GM12878 (cell line): ENCODE measurements around the gene NQO1. TPM values are rescaled to one million over a fixed set of nuclear protein-coding genes. Genes with fewer than 3 reads are reported as not detected.
A peak's percentile ranks its signal among the peaks of the same experiment; 100 is the strongest.

Experiments
- ATAC-seq: fragments of 200-7000 bp; cut with Tn5 transposase; 3 replicates; pipeline ENCODE4 v1.9.1; 2020; ENCODE audit warnings: mild to moderate bottlenecking, moderate library complexity
- BruUV-seq: library from RNA; stranded (reverse); fragments of 400-500 nt; replicated peaks from 2 replicates; lab custom pipeline; 2021; lab: Mats Ljungman, UMichigan
- CTCF ChIA-PET: fragments of 300-600 bp; sonication (Branson Sonifier 250); formaldehyde crosslinking; extraction: SDS; loops from one replicate; lab custom pipeline; 2021; ENCODE audit warnings: inconsistent platforms; lab: Yijun Ruan, JAX
- POLR2A ChIA-PET: fragments of 350-600 bp; formaldehyde crosslinking; extraction: SDS; loops from one replicate; lab custom pipeline; 2021; ENCODE audit warnings: inconsistent platforms; lab: Charles Lee
- RAD21 ChIA-PET: fragments of 300-600 bp; sonication (Branson Sonifier 250); formaldehyde crosslinking; loops from one replicate; lab custom pipeline; 2023; ENCODE audit warnings: antibody characterized with exemption; ENCODE audit not compliant: unreplicated experiment; lab: Charles Lee
- SMC1A ChIA-PET: fragments of 300-600 bp; sonication (Branson Sonifier 250); formaldehyde crosslinking; loops from one replicate; lab custom pipeline; 2023; ENCODE audit not compliant: unreplicated experiment, uncharacterized antibody; lab: Charles Lee
- DNase-seq: peaks from one replicate; pipeline ENCODE4 v3.0.0-alpha.2; 2011; ENCODE audit warnings: low read depth, low spot score
- FAIRE-seq: peaks from 3 replicates; lab custom pipeline; 2011; peaks lifted over from hg19 to GRCh38; lab: Jason Lieb, UNC
- H2AFZ ChIP-seq: 2 replicates; pipeline ENCODE4 v1.6.0; 2011; ENCODE audit warnings: low read depth, low read length, control low read depth; ENCODE audit not compliant: control insufficient read depth
- H3K27ac ChIP-seq: 2 replicates; pipeline ENCODE4 v1.5.1; 2011; ENCODE audit warnings: control low read depth; ENCODE audit not compliant: control insufficient read depth, insufficient read depth
- H3K27me3 ChIP-seq, 2 experiments: replicated peaks in 1 of 2; 2 replicates each; pipeline versions ENCODE4 v1.6.0 to v1.6.1; 2011; ENCODE audit warnings: low read length in 1 of 2; ENCODE audit not compliant: control insufficient read depth in 2 of 2, insufficient read depth in 2 of 2
- H3K36me3 ChIP-seq, 2 experiments: 2 replicates each; pipeline ENCODE4 v1.5.1; 2011; ENCODE audit warnings: low read length in 1 of 2; ENCODE audit not compliant: control insufficient read depth in 2 of 2, insufficient read depth in 2 of 2
- H3K4me1 ChIP-seq: 2 replicates; pipeline ENCODE4 v1.6.1; 2011; ENCODE audit warnings: mild to moderate bottlenecking, low read length, moderate library complexity, mixed read lengths; ENCODE audit not compliant: control insufficient read depth, insufficient read depth
- H3K4me2 ChIP-seq: 2 replicates; pipeline ENCODE4 v1.6.0; 2011; ENCODE audit warnings: control low read depth; ENCODE audit not compliant: control insufficient read depth, insufficient read depth
- H3K4me3 ChIP-seq: fragments of 200-600 bp; sonication (generic); 2 replicates; pipeline ENCODE4 v1.5.1; 2016
- H3K79me2 ChIP-seq: 2 replicates; pipeline ENCODE4 v1.6.0; 2011; ENCODE audit warnings: low read length; ENCODE audit not compliant: control insufficient read depth, insufficient read depth
- H3K9ac ChIP-seq: 2 replicates; pipeline ENCODE4 v1.8.0; 2011; ENCODE audit warnings: low read length, control low read depth, mixed read lengths; ENCODE audit not compliant: control insufficient read depth, insufficient read depth
- H3K9me3 ChIP-seq: replicated peaks from 3 replicates; pipeline ENCODE4 v1.5.1; 2011; ENCODE audit warnings: mild to moderate bottlenecking, low read length; ENCODE audit not compliant: control insufficient read depth, insufficient read depth
- H4K20me1 ChIP-seq: 2 replicates; pipeline ENCODE4 v1.6.0; 2011; ENCODE audit not compliant: control insufficient read depth, insufficient read depth
- CREB1 ChIP-seq: IDR thresholded peaks from 2 replicates; pipeline ENCODE4 v1.6.1; 2012; ENCODE audit warnings: low read depth, mild to moderate bottlenecking, inconsistent platforms
- FOXK2 ChIP-seq: fragments of 450-650 bp; IDR thresholded peaks from 2 replicates; pipeline ENCODE4 v1.6.1; 2017; ENCODE audit warnings: mild to moderate bottlenecking, moderate library complexity
- HSF1 ChIP-seq: fragments of 150-350 bp; IDR thresholded peaks from 2 replicates; pipeline ENCODE4 v1.6.1; 2014; ENCODE audit warnings: mild to moderate bottlenecking, low read depth, low read length
- MTA3 ChIP-seq: IDR thresholded peaks from 2 replicates; pipeline ENCODE4 v1.6.1; 2012; ENCODE audit warnings: low read length, inconsistent platforms, borderline replicate concordance
- PRDM15 ChIP-seq: fragments of 450-650 bp; formaldehyde crosslinking; IDR thresholded peaks from 2 replicates; pipeline ENCODE4 v1.4.0; 2020; ENCODE audit warnings: mild to moderate bottlenecking, moderate library complexity
- WGBS: methylation state at CpG from one replicate; pipeline ENCODE4 v1.1.6; 2016; ENCODE audit warnings: low lambda C conversion rate; ENCODE audit not compliant: insufficient replicate concordance, insufficient coverage; ENCODE audit errors: missing lambda C conversion rate; 5-methylcytosine and 5-hydroxymethylcytosine counted together
- in situ Hi-C: fragments of 300-500 bp; cut with MboI; formaldehyde crosslinking; loops from 9 replicates; pipeline ENCODE4 v1.14.3; 2018; ENCODE audit warnings: mixed read lengths
- intact Hi-C: fragments of 100-400 bp; cut with micrococcal nuclease; formaldehyde crosslinking; loops from one replicate; pipeline ENCODE4 v1.14.2; 2022; ENCODE audit not compliant: unreplicated experiment
- polyA plus RNA-seq, 11 experiments: library from polyadenylated mRNA; depleted of rRNA in 4 of 11; unstranded in 6 of 11; stranded (reverse) in 5 of 11; fragments of >200 nt; fragmentation: Nextera tagmentation in 4 of 11; fragmentation: Illumina TruSeq in 1 of 11; extraction: Ambion mirVana in 4 of 11; extraction: Trizol in 1 of 11; gene quantifications; 1 replicate in 1 of 11; 2 replicates in 10 of 11; pipeline versions ENCODE4 v1.2.1 to v1.2.3, GENCODE V29; 2011 to 2016; ENCODE audit warnings: inconsistent platforms in 2 of 11, missing spikeins in 2 of 11, low read depth in 1 of 11
- total RNA-seq, 4 experiments: library from RNA; depleted of rRNA in 3 of 4; stranded (reverse); fragments of >200 nt in 3 of 4; fragmentation: Illumina TruSeq in 1 of 4; extraction: Trizol in 1 of 4; gene quantifications; 2 replicates each; pipeline versions ENCODE4 v1.2.1 to v1.2.3, GENCODE V29; 2013 to 2021
- TF ChIP-seq, protein P1 (sequence below), 3 experiments: IDR thresholded peaks in 2 of 3; conservative IDR thresholded peaks in 1 of 3; 2 replicates each; pipeline ENCODE4 v1.5.1; 2011; ENCODE audit warnings: low read depth in 3 of 3, low read length in 3 of 3, mild to moderate bottlenecking in 3 of 3, control low read depth in 2 of 3, moderate library complexity in 2 of 3, inconsistent platforms in 1 of 3, mixed read lengths in 1 of 3; ENCODE audit not compliant: control insufficient read depth in 2 of 3, insufficient read depth in 1 of 3; ENCODE audit errors: extremely low read depth in 1 of 3
- TF ChIP-seq, protein P2 (sequence below): fragments of 450-650 bp; IDR thresholded peaks from 2 replicates; pipeline ENCODE4 v1.6.1; 2017; ENCODE audit warnings: low read depth, mild to moderate bottlenecking, moderate library complexity

Gene NQO1
- total and polyA plus RNA-seq, 10 of the 15 experiments (the other 5 are each of a cell fraction or from before 2014, with no cell fraction given), result 24.6 to 84.9 (median 34.6) TPM

DNA sequence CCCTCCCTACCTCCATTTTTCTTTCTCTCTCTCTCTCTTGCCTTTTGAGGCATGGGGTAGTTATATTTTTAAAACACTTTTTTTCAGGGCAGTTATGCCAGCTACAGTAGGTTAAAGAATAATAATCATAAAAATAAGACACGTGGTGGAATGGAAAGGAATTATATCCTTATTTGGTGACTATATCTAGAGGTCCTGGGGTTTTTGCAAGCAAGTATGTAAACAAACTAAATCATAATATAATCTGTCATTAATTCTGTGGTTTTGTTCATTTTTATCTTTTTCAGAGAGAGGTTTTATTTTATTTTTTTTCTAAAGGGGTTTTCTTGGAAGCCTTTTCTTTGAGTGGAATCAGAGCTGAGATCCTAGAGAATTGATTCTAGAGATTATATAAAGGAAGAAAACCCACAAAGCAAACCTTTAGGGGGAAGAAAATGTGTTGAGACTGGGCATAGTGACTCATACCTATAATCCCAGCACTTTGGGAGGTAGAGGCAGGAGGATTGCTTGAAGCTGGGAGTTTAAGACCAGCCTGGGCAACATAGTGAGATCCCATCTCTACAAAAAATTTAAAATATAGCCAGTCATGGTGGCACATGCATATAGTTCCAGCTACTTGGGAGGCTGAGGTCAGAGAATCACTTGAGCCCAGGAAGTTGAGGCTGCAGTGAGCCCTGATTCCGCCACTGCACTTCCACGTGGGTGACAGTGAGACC, 53.2 kb downstream of the NQO1 start:
- Histone ChIP-seq H4K20me1 (no peaks in the 10 kb centered on the region), H3K36me3 (peaks cover 0 to 26% of the 10 kb centered on the region in 2 experiments), H3K27ac (no peak overlapping the region)
- peak; percentile 13 for FAIRE-seq
- TSS peak; percentile 44 for BruUV-seq
- no peak for DNase-seq
- 99% methylated on average over 3 of the region's 3 CpGs for WGBS
- TF ChIP-seq, protein P1, sequence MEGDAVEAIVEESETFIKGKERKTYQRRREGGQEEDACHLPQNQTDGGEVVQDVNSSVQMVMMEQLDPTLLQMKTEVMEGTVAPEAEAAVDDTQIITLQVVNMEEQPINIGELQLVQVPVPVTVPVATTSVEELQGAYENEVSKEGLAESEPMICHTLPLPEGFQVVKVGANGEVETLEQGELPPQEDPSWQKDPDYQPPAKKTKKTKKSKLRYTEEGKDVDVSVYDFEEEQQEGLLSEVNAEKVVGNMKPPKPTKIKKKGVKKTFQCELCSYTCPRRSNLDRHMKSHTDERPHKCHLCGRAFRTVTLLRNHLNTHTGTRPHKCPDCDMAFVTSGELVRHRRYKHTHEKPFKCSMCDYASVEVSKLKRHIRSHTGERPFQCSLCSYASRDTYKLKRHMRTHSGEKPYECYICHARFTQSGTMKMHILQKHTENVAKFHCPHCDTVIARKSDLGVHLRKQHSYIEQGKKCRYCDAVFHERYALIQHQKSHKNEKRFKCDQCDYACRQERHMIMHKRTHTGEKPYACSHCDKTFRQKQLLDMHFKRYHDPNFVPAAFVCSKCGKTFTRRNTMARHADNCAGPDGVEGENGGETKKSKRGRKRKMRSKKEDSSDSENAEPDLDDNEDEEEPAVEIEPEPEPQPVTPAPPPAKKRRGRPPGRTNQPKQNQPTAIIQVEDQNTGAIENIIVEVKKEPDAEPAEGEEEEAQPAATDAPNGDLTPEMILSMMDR (IDR thresholded peaks at IDR 0.05 in 2 of 3, conservative IDR thresholded peaks at IDR 0.05 in 1 of 3; ENCODE audit: control insufficient read depth in 2 of 3, extremely low read depth in 1 of 3, insufficient read depth in 1 of 3, low read depth in 3 of 3, low read length in 3 of 3), result no peak
- TF ChIP-seq FOXK2, result no peak
- TF ChIP-seq PRDM15, result no peak
- TF ChIP-seq, protein P2, sequence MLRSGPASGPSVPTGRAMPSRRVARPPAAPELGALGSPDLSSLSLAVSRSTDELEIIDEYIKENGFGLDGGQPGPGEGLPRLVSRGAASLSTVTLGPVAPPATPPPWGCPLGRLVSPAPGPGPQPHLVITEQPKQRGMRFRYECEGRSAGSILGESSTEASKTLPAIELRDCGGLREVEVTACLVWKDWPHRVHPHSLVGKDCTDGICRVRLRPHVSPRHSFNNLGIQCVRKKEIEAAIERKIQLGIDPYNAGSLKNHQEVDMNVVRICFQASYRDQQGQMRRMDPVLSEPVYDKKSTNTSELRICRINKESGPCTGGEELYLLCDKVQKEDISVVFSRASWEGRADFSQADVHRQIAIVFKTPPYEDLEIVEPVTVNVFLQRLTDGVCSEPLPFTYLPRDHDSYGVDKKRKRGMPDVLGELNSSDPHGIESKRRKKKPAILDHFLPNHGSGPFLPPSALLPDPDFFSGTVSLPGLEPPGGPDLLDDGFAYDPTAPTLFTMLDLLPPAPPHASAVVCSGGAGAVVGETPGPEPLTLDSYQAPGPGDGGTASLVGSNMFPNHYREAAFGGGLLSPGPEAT, result no peak
- TF ChIP-seq HSF1, result no peak
- no peak for TF ChIP-seq MTA3
- TF ChIP-seq CREB1, result no peak
- TF ChIP-seq, all 136 proteins: peak for 0
- ChIA-PET SMC1A (interaction anchor here (0.6 to 2.2 kb wide), 2 partner anchors 12 to 71 kb away, joined by 3 to 6 read pairs; no protein-coding TSS in a partner anchor), POLR2A (interaction anchor here (0.5 kb wide), 1 partner anchor 22 kb away, joined by 3 read pairs; no protein-coding TSS in a partner anchor), RAD21 (interaction anchor here (1.2 kb wide), 1 partner anchor 53 kb away, joined by 3 read pairs; the partner anchor contains the start of gene NQO1), CTCF (interaction anchor here (1.0 kb wide), 1 partner anchor 169 kb away, joined by 3 read pairs; no protein-coding TSS in a partner anchor)
- Histone ChIP-seq H3K9me3 (no peaks in the 10 kb centered on the region), H3K4me1 (no peaks in the 10 kb centered on the region), H3K4me2 (no peak overlapping the region), H2AFZ (no peak overlapping the region), H3K79me2 (no peaks in the 10 kb centered on the region), H3K27me3 (no peaks in the 10 kb centered on the region), H3K4me3 (no peak overlapping the region), H3K9ac (no peak overlapping the region)
- in situ Hi-C loops (no loop called here), intact Hi-C loops (no loop called here)
- ATAC-seq, result no peak
